SU-DHL-6 (cell line): Measurements from ENCODE around the gene DNAAF3.

ENCODE experiments used
- H2AFZ ChIP-seq: fragments of 200-600 bp; sonication (generic); 2 replicates; pipeline ENCODE4 v1.6.1; 2014; ENCODE audit warnings: low read depth, mild to moderate bottlenecking, moderate library complexity, mixed read lengths, antibody characterized with exemption, low read length; ENCODE audit not compliant: severe bottlenecking
- H3F3A ChIP-seq: fragments of 200-600 bp; shearing (Covaris generic); 2 replicates; pipeline ENCODE4 v1.6.0; 2016; ENCODE audit warnings: antibody characterized with exemption, mild to moderate bottlenecking; ENCODE audit not compliant: insufficient read depth
- H3K27ac ChIP-seq: fragments of 200-600 bp; sonication (generic); 2 replicates; pipeline ENCODE4 v1.5.1; 2016; ENCODE audit warnings: low read depth, mild to moderate bottlenecking, low read length, moderate library complexity, mixed read lengths
- H3K27me3 ChIP-seq: fragments of 200-600 bp; sonication (generic), shearing (Covaris generic); 2 replicates; pipeline ENCODE4 v1.6.0; 2014; ENCODE audit warnings: mild to moderate bottlenecking, low read length
- H3K36me3 ChIP-seq: fragments of 200-600 bp; sonication (generic); 2 replicates; pipeline ENCODE4 v1.6.1; 2014; ENCODE audit warnings: mild to moderate bottlenecking, low read length, mixed read lengths
- H3K4me2 ChIP-seq: fragments of 300-600, 200-600 bp; shearing (Covaris generic), sonication (generic); 2 replicates; pipeline ENCODE4 v1.6.0; 2014; ENCODE audit warnings: low read length, low read depth, mild to moderate bottlenecking; ENCODE audit not compliant: poor library complexity, severe bottlenecking
- H3K4me3 ChIP-seq: fragments of 200-600 bp; sonication (generic); 2 replicates; pipeline ENCODE4 v1.5.1; 2014; ENCODE audit warnings: antibody characterized with exemption, low read length, mild to moderate bottlenecking, mixed read lengths; ENCODE audit not compliant: insufficient read depth, poor library complexity, severe bottlenecking
- H3K79me2 ChIP-seq: fragments of 200-600 bp; sonication (generic); 2 replicates; pipeline ENCODE4 v1.6.1; 2014; ENCODE audit warnings: mild to moderate bottlenecking, low read length, moderate library complexity; ENCODE audit not compliant: insufficient read depth
- H3K9ac ChIP-seq: fragments of 200-600 bp; sonication (generic); 2 replicates; pipeline ENCODE4 v1.7.0; 2014; ENCODE audit warnings: mild to moderate bottlenecking, low read length
- H3K9me2 ChIP-seq: fragments of 200-600 bp; sonication (generic); replicated peaks from 2 replicates; pipeline ENCODE4 v1.6.1; 2014; ENCODE audit warnings: low read length; ENCODE audit not compliant: insufficient read depth
- H3K9me3 ChIP-seq: fragments of 200-600 bp; sonication (generic); 2 replicates; pipeline ENCODE4 v1.6.1; 2014; ENCODE audit warnings: low read length, mixed read lengths; ENCODE audit not compliant: insufficient read depth
- H4K20me1 ChIP-seq: fragments of 200-600 bp; sonication (generic); 2 replicates; pipeline ENCODE4 v1.6.1; 2014; ENCODE audit warnings: low read depth, mild to moderate bottlenecking, antibody characterized with exemption, low read length, moderate library complexity, mixed read lengths
- EZH2phosphoT487 ChIP-seq: fragments of 200-600 bp; sonication (generic), shearing (Covaris generic); conservative IDR thresholded peaks from 2 replicates; pipeline ENCODE4 v1.6.1; 2018; ENCODE audit warnings: mild to moderate bottlenecking, antibody characterized with exemption, low read length, moderate library complexity, mixed read lengths
- TF ChIP-seq, protein P1 (sequence below): fragments of 200-600 bp; sonication (generic); IDR thresholded peaks from one replicate; pipeline ENCODE4 v1.5.1; 2017; ENCODE audit warnings: antibody characterized with exemption, mild to moderate bottlenecking, low read length, moderate library complexity; ENCODE audit not compliant: insufficient read depth, poor library complexity, severe bottlenecking

The DNAAF3 gene

DNA sequence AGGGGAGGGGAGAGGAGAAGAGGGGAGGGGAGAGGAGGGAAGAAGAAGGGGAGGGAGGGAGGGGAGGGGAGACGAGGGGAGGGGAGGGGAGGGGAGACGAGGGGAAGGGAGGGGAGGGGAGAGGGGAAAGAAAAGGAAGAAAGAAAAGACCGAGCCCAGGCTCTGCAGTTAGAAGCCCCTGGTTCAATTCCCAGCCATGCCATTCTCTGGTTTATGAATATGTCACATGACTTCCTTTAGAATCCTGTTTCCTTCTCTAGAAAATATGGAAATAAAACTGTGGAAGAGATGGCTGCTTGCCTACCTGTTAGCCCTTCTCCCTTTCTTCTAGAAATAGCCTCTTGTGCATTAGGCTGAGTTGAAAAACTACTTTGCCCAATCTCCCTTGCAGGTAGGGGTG lies 31.7 kb downstream of the DNAAF3 start:
- no peak overlapping the region for H2AFZ ChIP-seq
- no peak overlapping the region for H3K4me3 ChIP-seq
- no peaks in the 10 kb centered on the region for H3F3A ChIP-seq
- no peaks in the 10 kb centered on the region for H3K79me2 ChIP-seq
- no peak overlapping the region for H3K27ac ChIP-seq
- no peaks in the 10 kb centered on the region for H3K9me2 ChIP-seq
- no peaks in the 10 kb centered on the region for H3K36me3 ChIP-seq
- H3K4me2 ChIP-seq, result no peak overlapping the region
- no peak overlapping the region for H3K9ac ChIP-seq
- no peaks in the 10 kb centered on the region for H3K9me3 ChIP-seq
- H4K20me1 ChIP-seq, result no peaks in the 10 kb centered on the region
- H3K27me3 ChIP-seq, result no peaks in the 10 kb centered on the region
- TF ChIP-seq, protein P1, sequence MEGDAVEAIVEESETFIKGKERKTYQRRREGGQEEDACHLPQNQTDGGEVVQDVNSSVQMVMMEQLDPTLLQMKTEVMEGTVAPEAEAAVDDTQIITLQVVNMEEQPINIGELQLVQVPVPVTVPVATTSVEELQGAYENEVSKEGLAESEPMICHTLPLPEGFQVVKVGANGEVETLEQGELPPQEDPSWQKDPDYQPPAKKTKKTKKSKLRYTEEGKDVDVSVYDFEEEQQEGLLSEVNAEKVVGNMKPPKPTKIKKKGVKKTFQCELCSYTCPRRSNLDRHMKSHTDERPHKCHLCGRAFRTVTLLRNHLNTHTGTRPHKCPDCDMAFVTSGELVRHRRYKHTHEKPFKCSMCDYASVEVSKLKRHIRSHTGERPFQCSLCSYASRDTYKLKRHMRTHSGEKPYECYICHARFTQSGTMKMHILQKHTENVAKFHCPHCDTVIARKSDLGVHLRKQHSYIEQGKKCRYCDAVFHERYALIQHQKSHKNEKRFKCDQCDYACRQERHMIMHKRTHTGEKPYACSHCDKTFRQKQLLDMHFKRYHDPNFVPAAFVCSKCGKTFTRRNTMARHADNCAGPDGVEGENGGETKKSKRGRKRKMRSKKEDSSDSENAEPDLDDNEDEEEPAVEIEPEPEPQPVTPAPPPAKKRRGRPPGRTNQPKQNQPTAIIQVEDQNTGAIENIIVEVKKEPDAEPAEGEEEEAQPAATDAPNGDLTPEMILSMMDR, result no peak
- TF ChIP-seq EZH2phosphoT487, result no peak

DNA sequence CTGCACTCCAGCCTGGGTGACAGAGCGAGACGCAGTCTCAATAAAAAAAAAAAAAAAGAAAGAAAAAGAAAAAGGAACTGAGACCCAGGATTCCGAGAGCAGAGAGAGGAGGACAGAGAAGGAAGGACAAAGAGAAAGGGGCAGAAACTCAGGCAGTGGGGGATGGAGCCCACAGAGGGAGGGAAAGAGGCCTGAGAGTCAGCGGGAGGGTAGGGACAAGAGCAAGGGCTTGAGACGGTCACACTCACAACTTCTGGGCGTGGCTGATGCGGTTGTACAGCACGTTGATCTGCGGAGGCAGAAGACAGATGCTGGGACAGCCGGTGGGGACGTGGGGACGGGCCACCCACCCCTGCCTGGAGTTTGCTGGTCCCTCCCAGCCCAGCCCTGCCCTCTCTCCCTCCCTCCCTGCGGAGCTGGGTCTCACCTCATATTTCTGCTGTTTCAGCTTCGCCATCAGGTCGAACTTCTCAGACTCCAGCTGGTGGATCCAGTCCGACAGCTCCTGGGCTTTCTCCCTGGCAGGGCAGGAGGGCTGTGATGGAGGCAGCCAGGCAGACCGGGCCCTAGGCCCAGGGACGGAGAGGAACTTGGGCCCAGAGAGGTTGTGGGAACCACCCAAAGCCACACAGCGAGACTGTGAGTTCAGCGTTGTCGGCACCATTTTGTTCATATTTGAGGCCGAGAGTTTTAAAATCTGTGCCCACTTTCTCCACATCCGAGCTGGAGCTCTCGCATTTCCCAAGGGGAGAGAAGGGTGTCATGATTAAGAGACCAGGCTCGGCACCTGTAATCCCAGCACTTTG lies 32.6 kb downstream of the DNAAF3 start:
- Histone ChIP-seq H3F3A (no peaks in the 10 kb centered on the region), H3K9me3 (no peaks in the 10 kb centered on the region), H4K20me1 (no peaks in the 10 kb centered on the region), H3K27me3 (no peaks in the 10 kb centered on the region), H3K4me2 (peak overlapping the region; percentile 24), H3K4me3 (no peak overlapping the region), H2AFZ (no peak overlapping the region), H3K9ac (no peak overlapping the region), H3K9me2 (no peaks in the 10 kb centered on the region), H3K79me2 (no peaks in the 10 kb centered on the region), H3K27ac (no peak overlapping the region), H3K36me3 (no peaks in the 10 kb centered on the region)
- no peak for TF ChIP-seq EZH2phosphoT487
- TF ChIP-seq, protein P1, result no peak

DNA sequence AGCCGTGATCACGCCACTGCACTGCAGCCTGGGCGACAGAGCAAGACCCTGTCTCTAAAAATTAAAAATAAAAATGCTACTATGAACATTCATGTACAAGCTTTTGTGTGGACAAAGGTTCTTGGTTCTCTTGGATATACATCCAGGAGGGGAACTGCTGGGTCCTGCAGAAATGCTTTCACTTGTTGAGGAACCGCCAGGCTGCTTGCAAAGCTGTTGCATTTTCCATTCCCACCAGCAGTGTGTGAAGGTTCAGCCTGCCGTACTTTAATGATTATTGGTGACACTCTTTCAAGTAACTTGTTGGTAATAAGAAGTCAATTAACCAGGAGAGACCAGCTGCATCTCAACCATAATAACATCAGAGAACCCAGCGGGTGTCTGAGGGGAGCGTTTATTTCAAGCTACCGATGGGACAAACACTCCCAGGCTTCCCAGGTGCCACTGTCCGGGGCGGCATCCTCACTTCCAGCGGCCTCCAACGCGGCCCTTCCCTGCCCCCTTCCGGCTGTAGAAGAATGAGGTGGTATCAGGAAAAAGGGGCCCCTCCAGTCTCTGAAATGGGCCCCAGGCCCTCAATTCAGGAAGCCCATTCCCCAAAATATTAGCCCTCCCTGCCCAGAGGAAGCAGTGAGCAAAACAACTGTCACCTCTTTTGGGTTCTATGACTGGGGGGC lies 33.8 kb downstream of the DNAAF3 start:
- Histone ChIP-seq H3K4me2 (no peak overlapping the region), H3K9me3 (no peaks in the 10 kb centered on the region), H3K27me3 (no peaks in the 10 kb centered on the region), H3F3A (no peaks in the 10 kb centered on the region), H2AFZ (no peak overlapping the region), H3K4me3 (no peak overlapping the region), H3K79me2 (no peaks in the 10 kb centered on the region), H4K20me1 (no peaks in the 10 kb centered on the region), H3K9me2 (no peaks in the 10 kb centered on the region), H3K36me3 (no peaks in the 10 kb centered on the region), H3K9ac (no peak overlapping the region), H3K27ac (no peak overlapping the region)
- TF ChIP-seq EZH2phosphoT487, result no peak
- TF ChIP-seq, protein P1, result peak; percentile 26
